GM21717 (cell line): ENCODE results near the gene CASTOR1.
"Not testable (repeated sequence)": the region's sequence is repeated elsewhere in the genome, so short reads cannot be mapped to it uniquely, and the experiment has no call there.

Experiments
- ATAC-seq: cut with Tn5 transposase; IDR thresholded peaks from one replicate; pipeline ENCODE4 v1.9.1; 2021; ENCODE audit warnings: mild to moderate bottlenecking, moderate library complexity; ENCODE audit not compliant: unreplicated experiment

The CASTOR1 gene

GRCh38 chr22:30289141-30289979 is at the start of gene CASTOR1:
CASTOR1 (minus strand) TSS chr22:30289505; CDS start chr22:30289497, 8 bp downstream.
- ATAC-seq, result peak; percentile 54

- no peak for ATAC-seq
These were observed 49.5 kb upstream of the CASTOR1 start for GRCh38 chr22:30338802-30339201.

- ATAC-seq, result not testable (repeated sequence)
These were observed 49.0 kb upstream of the CASTOR1 start for GRCh38 chr22:30338341-30338740.

- no peak for ATAC-seq
These were observed 48.1 kb upstream of the CASTOR1 start for GRCh38 chr22:30337461-30337778.

- no peak for ATAC-seq
These were observed 47.6 kb upstream of the CASTOR1 start for GRCh38 chr22:30336752-30337460.

- no peak for ATAC-seq
These were observed 45.9 kb upstream of the CASTOR1 start for GRCh38 chr22:30335236-30335635.

GRCh38 chr22:30334646-30335045 is 45.3 kb upstream of the CASTOR1 start:
- no peak for ATAC-seq

- ATAC-seq, result no peak
These were observed 44.4 kb upstream of the CASTOR1 start for GRCh38 chr22:30333707-30334087.

- no peak for ATAC-seq
These were observed 43.8 kb upstream of the CASTOR1 start for GRCh38 chr22:30332994-30333706.

- ATAC-seq, result no peak
These were observed 43.2 kb upstream of the CASTOR1 start for GRCh38 chr22:30332551-30332950.

- ATAC-seq, result no peak
These were observed 39.3 kb upstream of the CASTOR1 start for GRCh38 chr22:30328466-30329049.

GRCh38 chr22:30327864-30328345 is 38.6 kb upstream of the CASTOR1 start:
- no peak for ATAC-seq

- ATAC-seq, result peak; percentile 71
These were observed 37.5 kb upstream of the CASTOR1 start, which contains the start of gene TBC1D10A for GRCh38 chr22:30326706-30327362. TBC1D10A (minus strand) TSS chr22:30326941; CDS start chr22:30326881, 60 bp downstream.

GRCh38 chr22:30326255-30326705 is 37.0 kb upstream of the CASTOR1 start:
- ATAC-seq, result peak; percentile 26

- ATAC-seq, result no peak
These were observed 36.5 kb upstream of the CASTOR1 start for GRCh38 chr22:30325724-30326254.

- no peak for ATAC-seq
These were observed 35.9 kb upstream of the CASTOR1 start for GRCh38 chr22:30325065-30325720.

- no peak for ATAC-seq
These were observed 34.9 kb upstream of the CASTOR1 start for GRCh38 chr22:30324014-30324730.

- ATAC-seq, result no peak
These were observed 33.9 kb upstream of the CASTOR1 start for GRCh38 chr22:30323246-30323645.

- no peak for ATAC-seq
These were observed 32.2 kb upstream of the CASTOR1 start for GRCh38 chr22:30321461-30321860.
